Measurements from ENCODE around the gene THSD4.
"Not testable (repeated sequence)": the region's sequence is repeated elsewhere in the genome, so short reads cannot be mapped to it uniquely, and the experiment has no call there.

The THSD4 gene

GRCh38 chr15:71346464-71346863 is 231.2 kb downstream of the THSD4 start:
- DNase-seq (ENCODE audit: low read depth in 4 of 4, low spot score in 1 of 4), result no peak

GRCh38 chr15:71348597-71348996 is 233.3 kb downstream of the THSD4 start:
- no peak for DNase-seq (ENCODE audit: low read depth in 4 of 4, low spot score in 1 of 4)

DNA sequence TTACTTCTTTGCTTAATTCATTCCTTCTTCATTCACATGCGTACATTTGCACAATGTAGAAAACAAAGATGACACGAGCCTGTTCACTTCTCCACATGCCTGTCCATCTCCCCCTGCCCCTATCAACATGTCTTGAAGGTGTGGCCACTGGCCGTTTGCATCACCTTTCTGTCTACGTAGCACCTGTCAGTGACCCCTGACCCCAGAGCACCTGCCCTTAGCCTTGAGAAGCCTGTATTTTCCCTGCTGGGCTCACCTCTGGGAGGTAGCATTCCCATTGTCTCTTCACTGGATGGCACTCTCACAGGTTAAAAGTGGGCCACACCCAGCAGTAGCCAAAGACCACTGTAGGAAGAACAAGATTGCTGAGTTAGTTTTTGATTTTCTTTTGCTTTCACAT is 234.1 kb downstream of the THSD4 start:
- DNase-seq (ENCODE audit: low read depth in 4 of 4, low spot score in 1 of 4), result no peak

DNA sequence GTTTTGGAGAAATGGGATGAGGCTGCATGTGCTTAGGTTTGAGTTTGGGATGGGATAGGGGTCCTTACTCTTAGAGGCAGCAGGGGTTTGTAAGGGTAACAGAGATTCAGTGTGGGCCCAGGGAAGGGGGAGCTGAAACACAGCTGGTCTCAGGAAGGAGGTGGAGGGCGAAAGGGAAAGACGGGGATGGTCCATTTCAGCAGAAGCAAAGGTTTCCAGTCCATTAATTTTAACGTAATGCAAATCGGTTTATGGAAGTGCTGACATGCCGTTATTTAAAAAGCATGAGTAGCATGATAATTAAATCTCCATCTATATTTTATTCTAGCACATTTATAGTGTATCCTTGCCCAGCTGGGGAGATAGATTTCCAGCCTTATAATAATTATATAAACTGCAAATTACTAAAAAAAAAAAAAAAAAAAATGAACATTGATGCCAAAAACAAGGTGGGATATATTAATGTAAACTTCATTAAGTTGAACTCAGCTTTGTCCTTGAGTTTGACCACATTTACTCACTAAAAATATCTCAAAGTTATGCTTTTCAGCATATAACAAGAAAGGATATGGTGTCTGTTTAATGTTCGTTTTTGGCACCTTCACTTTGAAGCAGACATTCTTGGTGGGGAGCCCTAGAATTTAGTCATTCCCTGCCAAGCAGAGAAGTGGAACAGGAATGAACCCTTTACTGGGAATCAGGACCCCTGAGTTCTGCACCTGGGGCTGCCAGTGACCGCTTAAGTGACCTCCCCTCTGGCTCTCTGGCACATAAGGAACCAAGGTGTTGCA is 234.7 kb downstream of the THSD4 start:
- DNase-seq (ENCODE audit: low read depth in 4 of 4, low spot score in 1 of 4), result no peak

- DNase-seq (ENCODE audit: low read depth in 4 of 4, low spot score in 1 of 4), result no peak
Measured at GRCh38 chr15:71350622-71351378, 235.5 kb downstream of the THSD4 start.

DNA sequence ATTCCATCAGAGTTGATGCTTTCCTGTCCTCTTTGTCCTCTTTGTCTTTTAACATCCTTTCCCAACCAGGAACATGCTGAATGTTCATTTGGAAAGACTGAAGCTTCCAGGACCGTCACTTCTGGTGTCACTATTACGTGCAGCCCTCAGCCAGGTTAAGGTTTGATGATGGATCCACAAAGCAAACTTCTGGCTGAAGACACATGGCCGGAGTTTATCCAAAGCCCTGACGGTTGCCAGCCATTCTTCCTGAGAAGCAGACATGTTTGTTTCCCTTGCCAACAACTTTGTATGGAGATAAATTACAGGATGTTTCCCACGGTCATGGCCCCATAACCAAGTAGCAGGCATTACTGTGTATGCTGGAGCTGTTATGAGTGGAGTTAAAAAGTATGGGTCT is 236.9 kb downstream of the THSD4 start:
- no peak for DNase-seq (ENCODE audit: low read depth in 4 of 4, low spot score in 1 of 4)

GRCh38 chr15:71352765-71353164 is 237.5 kb downstream of the THSD4 start:
- DNase-seq (ENCODE audit: low read depth in 4 of 4, low spot score in 1 of 4), result no peak

GRCh38 chr15:71353171-71353570 is 237.9 kb downstream of the THSD4 start:
- DNase-seq (ENCODE audit: low read depth in 4 of 4, low spot score in 1 of 4), result no peak

GRCh38 chr15:71355268-71355667 is 240.0 kb downstream of the THSD4 start:
- no peak for DNase-seq (ENCODE audit: low read depth in 4 of 4, low spot score in 1 of 4)

DNA sequence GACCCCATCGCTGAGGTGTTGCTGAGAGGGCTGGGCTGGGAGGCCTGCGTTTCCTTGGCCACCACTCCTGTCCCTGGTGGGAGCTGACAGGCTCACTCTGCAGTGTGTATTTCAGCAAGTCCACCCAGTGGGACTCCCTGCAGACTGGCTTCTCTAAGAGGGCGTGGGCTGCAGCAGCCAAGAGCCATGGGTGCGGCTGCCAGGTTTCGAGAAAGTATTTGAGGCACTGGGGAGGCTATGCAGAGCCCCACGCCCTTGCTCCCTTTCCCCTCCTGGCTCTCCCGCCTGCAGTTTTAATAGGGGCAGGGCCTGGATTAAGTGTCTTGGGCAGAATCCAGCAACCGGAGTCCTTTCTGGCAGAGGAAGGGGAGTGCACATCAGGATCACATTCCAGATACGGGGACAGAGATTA is 242.1 kb downstream of the THSD4 start:
- DNase-seq (ENCODE audit: low read depth in 4 of 4, low spot score in 1 of 4), result no peak

GRCh38 chr15:71357967-71358366 is 242.7 kb downstream of the THSD4 start:
- DNase-seq (ENCODE audit: low read depth in 4 of 4, low spot score in 1 of 4), result no peak

DNA sequence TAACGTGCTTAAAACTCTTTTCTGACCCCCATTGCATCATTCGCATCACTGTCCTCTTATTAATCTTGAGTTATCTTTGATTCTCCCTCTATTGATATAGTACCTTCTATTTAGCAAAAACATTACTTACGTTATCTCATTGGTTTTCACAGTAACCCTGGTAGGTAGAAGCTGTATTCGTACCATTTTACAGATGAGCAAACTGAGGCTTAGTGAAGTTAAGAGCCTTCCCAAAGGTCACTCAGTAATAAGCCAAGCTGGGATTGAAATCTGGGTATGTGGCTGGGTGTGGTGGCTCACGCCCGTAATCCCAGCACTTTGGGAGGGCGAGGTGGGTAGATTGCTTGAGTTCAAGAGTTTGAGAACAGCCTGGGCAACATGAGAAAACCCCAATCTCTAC is 244.0 kb downstream of the THSD4 start:
- DNase-seq (ENCODE audit: low read depth in 4 of 4, low spot score in 1 of 4), result no peak

- no peak for DNase-seq (ENCODE audit: low read depth in 4 of 4, low spot score in 1 of 4)
Measured at GRCh38 chr15:71362556-71362955, 247.3 kb downstream of the THSD4 start.

- no peak for DNase-seq (ENCODE audit: low read depth in 4 of 4, low spot score in 1 of 4)
Measured at GRCh38 chr15:71362987-71363968, 248.0 kb downstream of the THSD4 start.

GRCh38 chr15:71364117-71364584 is 248.9 kb downstream of the THSD4 start:
- no peak for DNase-seq (ENCODE audit: low read depth in 4 of 4, low spot score in 1 of 4)

DNA sequence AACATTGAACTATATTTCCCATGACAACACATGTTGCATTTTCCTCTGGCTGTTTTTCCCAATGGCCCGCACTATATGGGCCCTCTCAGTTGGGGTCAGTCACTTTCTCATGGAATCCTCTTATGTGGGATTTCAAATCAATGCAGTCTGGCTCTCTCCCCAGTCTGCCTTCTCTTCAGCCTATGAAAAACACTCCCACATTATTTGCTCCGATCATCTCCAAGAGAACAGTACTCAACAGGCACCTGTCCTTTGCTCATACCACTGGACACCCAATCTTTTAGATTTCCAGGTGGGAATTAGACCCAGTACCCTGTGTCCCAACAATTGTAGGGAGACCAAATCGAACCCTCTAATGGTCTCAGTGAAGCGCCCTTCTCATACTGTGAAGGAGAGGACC is 251.3 kb downstream of the THSD4 start:
- DNase-seq (ENCODE audit: low read depth in 4 of 4, low spot score in 1 of 4), result no peak

DNA sequence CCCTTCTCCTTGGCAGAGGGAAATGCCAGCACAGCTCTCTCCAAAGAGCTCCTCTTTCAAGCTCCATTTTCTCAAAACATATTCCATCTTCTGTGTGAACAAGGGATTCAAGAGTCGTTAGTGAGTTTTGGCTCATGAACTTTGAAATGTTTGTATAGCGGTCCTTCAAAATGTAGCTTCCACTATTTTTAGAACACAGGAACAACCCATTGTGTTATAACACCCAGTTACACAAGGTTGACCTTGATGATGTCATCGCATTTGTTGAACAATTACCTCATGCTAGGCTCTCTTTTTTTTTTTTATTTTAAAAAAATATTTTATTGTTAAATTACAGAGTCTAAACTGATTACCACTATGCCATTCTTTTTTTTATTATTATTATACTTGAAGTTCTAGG is 251.7 kb downstream of the THSD4 start:
- no peak for DNase-seq (ENCODE audit: low read depth in 4 of 4, low spot score in 1 of 4)

DNA sequence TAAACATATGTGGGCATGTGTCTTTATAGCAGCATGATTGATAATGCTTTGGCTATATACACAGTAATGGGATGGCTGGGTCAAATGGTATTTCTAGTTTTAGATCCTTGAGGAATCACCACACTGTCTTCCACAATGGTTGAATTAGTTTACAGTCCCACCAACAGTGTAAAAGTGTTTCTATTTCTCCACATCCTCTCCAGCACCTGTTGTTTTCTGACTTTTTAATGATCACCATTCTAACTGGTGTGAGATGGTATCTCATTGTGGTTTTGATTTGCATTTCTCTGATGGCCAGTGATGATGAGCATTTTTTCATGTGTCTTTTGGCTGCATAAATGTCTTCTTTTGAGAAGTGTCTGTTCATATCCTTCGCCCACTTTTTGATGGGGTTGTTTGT is 252.5 kb downstream of the THSD4 start:
- not testable (repeated sequence) for DNase-seq (ENCODE audit: low read depth in 4 of 4, low spot score in 1 of 4)

DNA sequence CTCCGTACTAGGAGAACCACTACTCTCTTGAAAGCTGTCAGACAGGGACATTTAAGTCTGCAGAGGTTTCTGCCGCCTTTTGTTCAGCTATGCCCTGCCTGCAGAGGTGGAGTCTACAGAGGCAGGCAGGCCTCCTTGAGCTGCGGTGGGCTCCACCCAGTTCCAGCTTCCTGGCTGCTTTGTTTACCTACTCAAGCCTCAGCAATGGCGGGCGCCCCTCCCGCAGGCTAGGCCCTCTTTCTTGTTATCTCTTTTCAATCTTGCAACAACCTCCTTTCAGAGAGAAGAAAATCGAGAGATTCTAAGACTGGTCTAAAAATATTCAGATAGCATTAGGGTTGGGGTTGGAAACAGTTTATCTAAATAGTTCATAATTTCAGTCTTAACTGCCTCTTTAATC is 257.5 kb downstream of the THSD4 start:
- not testable (repeated sequence) for DNase-seq (ENCODE audit: low read depth in 4 of 4, low spot score in 1 of 4)

DNA sequence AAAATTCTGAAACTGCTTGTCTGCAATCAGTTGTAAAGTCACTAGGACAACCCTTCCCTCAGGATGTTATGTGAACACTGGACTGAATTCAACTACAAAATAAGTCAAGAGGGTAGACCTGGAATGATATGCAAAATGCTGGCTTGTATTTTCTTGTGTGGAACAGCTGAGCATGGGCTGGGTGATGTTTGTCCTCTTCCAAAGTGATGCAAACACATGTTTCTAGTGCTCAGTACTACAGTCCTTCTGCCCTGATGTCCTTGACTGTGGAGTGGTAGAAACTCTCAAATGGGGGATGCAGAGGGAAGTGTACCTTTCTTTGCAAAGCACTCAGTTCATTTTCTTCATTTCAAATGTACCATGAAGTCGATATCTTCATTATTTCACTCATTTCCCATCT is 258.6 kb downstream of the THSD4 start:
- no peak for DNase-seq (ENCODE audit: low read depth in 4 of 4, low spot score in 1 of 4)

GRCh38 chr15:71374607-71375352 is 259.5 kb downstream of the THSD4 start:
- DNase-seq (ENCODE audit: low read depth in 4 of 4, low spot score in 1 of 4), result no peak
